ENCODE data around the gene GPR6. TPM values are rescaled to one million over a fixed set of nuclear protein-coding genes. Genes with fewer than 3 reads are reported as not detected.

GPR6 gene
- total RNA-seq, 4 donors from 2014 or later: not detected

DNA sequence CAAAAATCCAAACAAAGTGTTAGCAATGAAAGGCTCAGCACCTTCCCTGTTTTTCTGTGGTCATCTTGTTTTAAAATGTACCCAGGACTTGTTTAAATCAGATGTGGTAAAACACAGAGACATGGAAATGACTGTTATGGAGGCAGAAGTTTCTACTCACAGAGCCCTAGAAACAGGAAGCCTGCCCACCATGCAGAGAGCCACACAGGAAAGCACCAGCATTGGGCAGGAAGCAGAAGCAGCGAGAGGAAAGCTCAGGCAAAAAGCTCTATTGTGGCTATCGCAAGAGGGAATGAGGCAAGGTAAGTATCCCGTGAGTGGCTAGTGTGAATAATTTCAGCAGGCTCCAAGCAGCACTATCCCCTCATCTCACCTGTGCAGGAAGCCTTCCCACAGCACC is 42.8 kb downstream of the GPR6 start:
- TF ChIP-seq, protein P1, sequence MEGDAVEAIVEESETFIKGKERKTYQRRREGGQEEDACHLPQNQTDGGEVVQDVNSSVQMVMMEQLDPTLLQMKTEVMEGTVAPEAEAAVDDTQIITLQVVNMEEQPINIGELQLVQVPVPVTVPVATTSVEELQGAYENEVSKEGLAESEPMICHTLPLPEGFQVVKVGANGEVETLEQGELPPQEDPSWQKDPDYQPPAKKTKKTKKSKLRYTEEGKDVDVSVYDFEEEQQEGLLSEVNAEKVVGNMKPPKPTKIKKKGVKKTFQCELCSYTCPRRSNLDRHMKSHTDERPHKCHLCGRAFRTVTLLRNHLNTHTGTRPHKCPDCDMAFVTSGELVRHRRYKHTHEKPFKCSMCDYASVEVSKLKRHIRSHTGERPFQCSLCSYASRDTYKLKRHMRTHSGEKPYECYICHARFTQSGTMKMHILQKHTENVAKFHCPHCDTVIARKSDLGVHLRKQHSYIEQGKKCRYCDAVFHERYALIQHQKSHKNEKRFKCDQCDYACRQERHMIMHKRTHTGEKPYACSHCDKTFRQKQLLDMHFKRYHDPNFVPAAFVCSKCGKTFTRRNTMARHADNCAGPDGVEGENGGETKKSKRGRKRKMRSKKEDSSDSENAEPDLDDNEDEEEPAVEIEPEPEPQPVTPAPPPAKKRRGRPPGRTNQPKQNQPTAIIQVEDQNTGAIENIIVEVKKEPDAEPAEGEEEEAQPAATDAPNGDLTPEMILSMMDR (IDR thresholded peaks at IDR 0.05; ENCODE audit: low read depth): no peak

DNA sequence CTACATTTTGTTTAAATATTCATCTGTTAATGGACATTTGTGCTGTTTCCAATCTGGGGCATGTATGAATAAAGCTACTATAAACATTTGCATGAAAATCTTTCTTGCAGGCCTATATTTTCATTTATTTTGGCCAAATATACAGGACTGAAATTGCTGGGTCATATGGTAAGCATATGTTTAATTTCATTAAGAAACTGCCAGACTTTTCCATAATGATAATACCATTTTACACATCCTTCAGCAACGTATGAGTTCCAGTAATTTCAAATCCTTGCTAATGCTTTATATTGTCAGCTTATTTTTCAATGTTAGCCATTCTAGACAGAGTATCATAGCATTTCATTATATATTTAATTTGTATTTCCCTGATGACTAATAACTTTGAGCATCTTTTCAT is 51.0 kb downstream of the GPR6 start:
- TF ChIP-seq, protein P1 (IDR thresholded peaks at IDR 0.05; ENCODE audit: low read depth): no peak

Other genes starting within 250 kb of the GPR6 start
- gene WASF1, start 201.4 kb downstream of the GPR6 start, total RNA-seq: 10 to 100 TPM in 3 of 4 donors, 1 to 10 TPM in 1; 6.8 to 14.4 (median 11.4) TPM
- gene CDC40, start 202.1 kb downstream of the GPR6 start, total RNA-seq: 10 to 100 TPM; 19.2 to 24.6 (median 22.2) TPM